WTC11 (cell line): ENCODE results near the gene TNFSF4. TPM values are rescaled to one million over a fixed set of nuclear protein-coding genes. Genes with fewer than 3 reads are reported as not detected.

ENCODE experiments used
- ATAC-seq: fragments of 200-7000 bp; cut with Tn5 transposase; 2 replicates; pipeline ENCODE4 v1.10.0; 2021; ENCODE audit warnings: mild to moderate bottlenecking, moderate library complexity
- Bru-seq: library from RNA; stranded (reverse); fragments of 400-500 nt; gene quantifications from one replicate; lab custom pipeline; 2021; lab: Mats Ljungman, UMichigan
- CTCF ChIA-PET: fragments of 300-600 bp; sonication (Branson Sonifier 250); formaldehyde crosslinking; loops from one replicate; lab custom pipeline; 2021; ENCODE audit warnings: antibody characterized with exemption; lab: Charles Lee
- POLR2A ChIA-PET: fragments of 350-600 bp; sonication (Branson Sonifier 250); formaldehyde crosslinking; loops from one replicate; lab custom pipeline; 2021; ENCODE audit warnings: antibody characterized with exemption; lab: Charles Lee
- DNase-seq: peaks from one replicate; pipeline ENCODE4 v3.0.0; 2021; ENCODE audit warnings: low spot score
- H3K27ac Mint-ChIP-seq: 2 replicates; pipeline ENCODE4 v1.8.0; 2021; ENCODE audit warnings: mixed read lengths
- H3K27me3 Mint-ChIP-seq: 2 replicates; pipeline ENCODE4 v1.8.0; 2021; ENCODE audit warnings: low read depth, mild to moderate bottlenecking, moderate library complexity, mixed read lengths
- H3K36me3 Mint-ChIP-seq: 2 replicates; pipeline ENCODE4 v1.8.0; 2021; ENCODE audit warnings: mixed read lengths
- H3K4me1 Mint-ChIP-seq: 2 replicates; pipeline ENCODE4 v1.8.0; 2022; ENCODE audit warnings: mixed read lengths
- H3K4me3 Mint-ChIP-seq: 2 replicates; pipeline ENCODE4 v1.8.0; 2021; ENCODE audit warnings: mild to moderate bottlenecking, moderate library complexity, mixed read lengths
- H3K9me3 Mint-ChIP-seq: 2 replicates; pipeline ENCODE4 v1.8.0; 2021; ENCODE audit warnings: mixed read lengths
- ATF1 ChIP-seq: sonication (generic); formaldehyde crosslinking; IDR thresholded peaks from 2 replicates; pipeline ENCODE4 v1.8.1; 2023; ENCODE audit warnings: mild to moderate bottlenecking, moderate library complexity, missing genetic modification reagents
- ATF6 ChIP-seq: sonication (generic); formaldehyde crosslinking; IDR thresholded peaks from 2 replicates; pipeline ENCODE4 v1.8.1; 2023; ENCODE audit warnings: mild to moderate bottlenecking, missing genetic modification reagents
- E2F4 ChIP-seq: sonication (generic); formaldehyde crosslinking; IDR thresholded peaks from 2 replicates; pipeline ENCODE4 v1.8.1; 2022; ENCODE audit warnings: low read depth, mild to moderate bottlenecking, moderate library complexity, missing genetic modification reagents, borderline replicate concordance
- FOXJ3 ChIP-seq: sonication (generic); formaldehyde crosslinking; IDR thresholded peaks from 2 replicates; pipeline ENCODE4 v1.9.0; 2021; ENCODE audit warnings: missing genetic modification reagents, mild to moderate bottlenecking, borderline replicate concordance
- HMGA2 ChIP-seq: fragments of 250-450 bp; sonication (Bioruptor Pico); IDR thresholded peaks from 2 replicates; pipeline ENCODE4 v1.4.0; 2021; ENCODE audit warnings: mild to moderate bottlenecking, moderate library complexity
- KAT7 ChIP-seq: sonication (generic); formaldehyde crosslinking; IDR thresholded peaks from 2 replicates; pipeline ENCODE4 v1.8.1; 2023; ENCODE audit warnings: missing genetic modification reagents, mild to moderate bottlenecking, borderline replicate concordance
- MXD4 ChIP-seq: fragments of 250-450 bp; sonication (Bioruptor Pico); IDR thresholded peaks from 2 replicates; pipeline ENCODE4 v1.8.0; 2021; ENCODE audit warnings: mild to moderate bottlenecking, moderate library complexity, borderline replicate concordance
- NFATC4 ChIP-seq: fragments of 250-450 bp; sonication (Bioruptor Pico); IDR thresholded peaks from 2 replicates; pipeline ENCODE4 v1.9.0; 2021; ENCODE audit warnings: mild to moderate bottlenecking
- NFE2L1 ChIP-seq: sonication (generic); formaldehyde crosslinking; IDR thresholded peaks from 2 replicates; pipeline ENCODE4 v1.8.1; 2023; ENCODE audit warnings: missing genetic modification reagents
- NR1H2 ChIP-seq: sonication (generic); formaldehyde crosslinking; IDR thresholded peaks from 2 replicates; pipeline ENCODE4 v1.9.0; 2021; ENCODE audit warnings: mild to moderate bottlenecking, moderate library complexity, missing genetic modification reagents
- NR3C1 ChIP-seq: sonication (generic); formaldehyde crosslinking; conservative IDR thresholded peaks from 2 replicates; pipeline ENCODE4 v1.8.1; 2023; ENCODE audit warnings: low read depth, mild to moderate bottlenecking, missing genetic modification reagents
- PREB ChIP-seq: sonication (generic); formaldehyde crosslinking; IDR thresholded peaks from 2 replicates; pipeline ENCODE4 v1.8.1; 2022; ENCODE audit warnings: mild to moderate bottlenecking, missing genetic modification reagents, moderate library complexity, borderline replicate concordance
- SMAD3 ChIP-seq: sonication (generic); formaldehyde crosslinking; IDR thresholded peaks from 2 replicates; pipeline ENCODE4 v1.8.0; 2022; ENCODE audit warnings: missing genetic modification reagents, mild to moderate bottlenecking, borderline replicate concordance
- long read RNA-seq, 3 experiments: library from RNA in 1 of 3; library from capped mRNA in 1 of 3; library from polyadenylated mRNA in 1 of 3; unstranded in 2 of 3; stranded (forward) in 1 of 3; transcript quantifications; one replicate each; pipeline ENCODE4 v2.0.0, GENCODE V29; 2021
- total RNA-seq: library from RNA; stranded (reverse); gene quantifications from 3 replicates; pipeline ENCODE4 v1.2.3, GENCODE V29; 2021
- TF ChIP-seq, protein P1 (sequence below): fragments of 250-450 bp; sonication (Bioruptor Pico); IDR thresholded peaks from 2 replicates; pipeline ENCODE4 v1.9.0; 2021; ENCODE audit warnings: mild to moderate bottlenecking
- TF ChIP-seq, protein P2 (sequence below): sonication (generic); formaldehyde crosslinking; IDR thresholded peaks from 2 replicates; pipeline ENCODE4 v1.8.1; 2023; ENCODE audit warnings: mild to moderate bottlenecking, missing genetic modification reagents, borderline replicate concordance

TNFSF4 gene, protein sequence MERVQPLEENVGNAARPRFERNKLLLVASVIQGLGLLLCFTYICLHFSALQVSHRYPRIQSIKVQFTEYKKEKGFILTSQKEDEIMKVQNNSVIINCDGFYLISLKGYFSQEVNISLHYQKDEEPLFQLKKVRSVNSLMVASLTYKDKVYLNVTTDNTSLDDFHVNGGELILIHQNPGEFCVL
- total RNA-seq (0.48 to 0.81 TPM (median 0.78 TPM) in 3 replicates), Bru-seq, nascent RNA (percentile 40 among the genes with signal in this experiment)
- long read RNA-seq, experiment 1, partial matches to known transcripts: 0 of 1 reads
- long read RNA-seq, experiment 1, other reads (novel, unspliced or antisense): 1 of 1 reads
- long read RNA-seq, experiment 2: 0 reads
- long read RNA-seq, experiment 3: 0 reads

- Mint-ChIP-seq H3K36me3 (no peaks in the 10 kb centered on the region), H3K27me3 (peaks cover 56% of the 10 kb centered on the region), H3K27ac (no peak within 1 kb of the TSS), H3K4me1 (peaks cover 29% of the 10 kb centered on the region), H3K4me3 (no peak within 1 kb of the TSS), H3K9me3 (no peaks in the 10 kb centered on the region)
- POLR2A ChIA-PET: no interaction called here
- ATAC-seq: no peak
- TF ChIP-seq NR3C1 (no peak), NFATC4 (CRISPR knock-in tag) (no peak), NR1H2 (CRISPR knock-in tag) (no peak), SMAD3 (CRISPR knock-in tag) (no peak), FOXJ3 (CRISPR knock-in tag) (no peak), MXD4 (CRISPR knock-in tag) (no peak), ATF6 (CRISPR knock-in tag) (no peak), HMGA2 (no peak), E2F4 (CRISPR knock-in tag) (no peak), PREB (no peak), KAT7 (CRISPR knock-in tag) (no peak), ATF1 (CRISPR knock-in tag) (no peak), NFE2L1 (no peak)
- TF ChIP-seq, protein P1, sequence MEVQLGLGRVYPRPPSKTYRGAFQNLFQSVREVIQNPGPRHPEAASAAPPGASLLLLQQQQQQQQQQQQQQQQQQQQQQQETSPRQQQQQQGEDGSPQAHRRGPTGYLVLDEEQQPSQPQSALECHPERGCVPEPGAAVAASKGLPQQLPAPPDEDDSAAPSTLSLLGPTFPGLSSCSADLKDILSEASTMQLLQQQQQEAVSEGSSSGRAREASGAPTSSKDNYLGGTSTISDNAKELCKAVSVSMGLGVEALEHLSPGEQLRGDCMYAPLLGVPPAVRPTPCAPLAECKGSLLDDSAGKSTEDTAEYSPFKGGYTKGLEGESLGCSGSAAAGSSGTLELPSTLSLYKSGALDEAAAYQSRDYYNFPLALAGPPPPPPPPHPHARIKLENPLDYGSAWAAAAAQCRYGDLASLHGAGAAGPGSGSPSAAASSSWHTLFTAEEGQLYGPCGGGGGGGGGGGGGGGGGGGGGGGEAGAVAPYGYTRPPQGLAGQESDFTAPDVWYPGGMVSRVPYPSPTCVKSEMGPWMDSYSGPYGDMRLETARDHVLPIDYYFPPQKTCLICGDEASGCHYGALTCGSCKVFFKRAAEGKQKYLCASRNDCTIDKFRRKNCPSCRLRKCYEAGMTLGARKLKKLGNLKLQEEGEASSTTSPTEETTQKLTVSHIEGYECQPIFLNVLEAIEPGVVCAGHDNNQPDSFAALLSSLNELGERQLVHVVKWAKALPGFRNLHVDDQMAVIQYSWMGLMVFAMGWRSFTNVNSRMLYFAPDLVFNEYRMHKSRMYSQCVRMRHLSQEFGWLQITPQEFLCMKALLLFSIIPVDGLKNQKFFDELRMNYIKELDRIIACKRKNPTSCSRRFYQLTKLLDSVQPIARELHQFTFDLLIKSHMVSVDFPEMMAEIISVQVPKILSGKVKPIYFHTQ: no peak
- TF ChIP-seq, protein P2, sequence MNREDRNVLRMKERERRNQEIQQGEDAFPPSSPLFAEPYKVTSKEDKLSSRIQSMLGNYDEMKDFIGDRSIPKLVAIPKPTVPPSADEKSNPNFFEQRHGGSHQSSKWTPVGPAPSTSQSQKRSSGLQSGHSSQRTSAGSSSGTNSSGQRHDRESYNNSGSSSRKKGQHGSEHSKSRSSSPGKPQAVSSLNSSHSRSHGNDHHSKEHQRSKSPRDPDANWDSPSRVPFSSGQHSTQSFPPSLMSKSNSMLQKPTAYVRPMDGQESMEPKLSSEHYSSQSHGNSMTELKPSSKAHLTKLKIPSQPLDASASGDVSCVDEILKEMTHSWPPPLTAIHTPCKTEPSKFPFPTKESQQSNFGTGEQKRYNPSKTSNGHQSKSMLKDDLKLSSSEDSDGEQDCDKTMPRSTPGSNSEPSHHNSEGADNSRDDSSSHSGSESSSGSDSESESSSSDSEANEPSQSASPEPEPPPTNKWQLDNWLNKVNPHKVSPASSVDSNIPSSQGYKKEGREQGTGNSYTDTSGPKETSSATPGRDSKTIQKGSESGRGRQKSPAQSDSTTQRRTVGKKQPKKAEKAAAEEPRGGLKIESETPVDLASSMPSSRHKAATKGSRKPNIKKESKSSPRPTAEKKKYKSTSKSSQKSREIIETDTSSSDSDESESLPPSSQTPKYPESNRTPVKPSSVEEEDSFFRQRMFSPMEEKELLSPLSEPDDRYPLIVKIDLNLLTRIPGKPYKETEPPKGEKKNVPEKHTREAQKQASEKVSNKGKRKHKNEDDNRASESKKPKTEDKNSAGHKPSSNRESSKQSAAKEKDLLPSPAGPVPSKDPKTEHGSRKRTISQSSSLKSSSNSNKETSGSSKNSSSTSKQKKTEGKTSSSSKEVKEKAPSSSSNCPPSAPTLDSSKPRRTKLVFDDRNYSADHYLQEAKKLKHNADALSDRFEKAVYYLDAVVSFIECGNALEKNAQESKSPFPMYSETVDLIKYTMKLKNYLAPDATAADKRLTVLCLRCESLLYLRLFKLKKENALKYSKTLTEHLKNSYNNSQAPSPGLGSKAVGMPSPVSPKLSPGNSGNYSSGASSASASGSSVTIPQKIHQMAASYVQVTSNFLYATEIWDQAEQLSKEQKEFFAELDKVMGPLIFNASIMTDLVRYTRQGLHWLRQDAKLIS: no peak
- DNase-seq: no peak
- CTCF ChIA-PET: interaction anchor here (1.0 to 1.4 kb wide), 2 partner anchors 48 to 381 kb away, joined by 3 to 4 read pairs; no protein-coding TSS in a partner anchor
Measured at GRCh38 chr1:173206816-173207568, at the start of gene TNFSF4. Gene TNFSF4, minus strand, starts transcription at chr1:173207331. Its CDS starts 155 bp downstream, at chr1:173207176.
